GM21515 (cell line): ENCODE data around the gene SCN4B.

Source experiments
- ATAC-seq: cut with Tn5 transposase; IDR thresholded peaks from one replicate; pipeline ENCODE4 v1.9.1; 2021; ENCODE audit not compliant: unreplicated experiment

Gene SCN4B

GRCh38 chr11:118132385-118133151 lies 20.1 kb downstream of the SCN4B start:
- ATAC-seq: no peak

DNA sequence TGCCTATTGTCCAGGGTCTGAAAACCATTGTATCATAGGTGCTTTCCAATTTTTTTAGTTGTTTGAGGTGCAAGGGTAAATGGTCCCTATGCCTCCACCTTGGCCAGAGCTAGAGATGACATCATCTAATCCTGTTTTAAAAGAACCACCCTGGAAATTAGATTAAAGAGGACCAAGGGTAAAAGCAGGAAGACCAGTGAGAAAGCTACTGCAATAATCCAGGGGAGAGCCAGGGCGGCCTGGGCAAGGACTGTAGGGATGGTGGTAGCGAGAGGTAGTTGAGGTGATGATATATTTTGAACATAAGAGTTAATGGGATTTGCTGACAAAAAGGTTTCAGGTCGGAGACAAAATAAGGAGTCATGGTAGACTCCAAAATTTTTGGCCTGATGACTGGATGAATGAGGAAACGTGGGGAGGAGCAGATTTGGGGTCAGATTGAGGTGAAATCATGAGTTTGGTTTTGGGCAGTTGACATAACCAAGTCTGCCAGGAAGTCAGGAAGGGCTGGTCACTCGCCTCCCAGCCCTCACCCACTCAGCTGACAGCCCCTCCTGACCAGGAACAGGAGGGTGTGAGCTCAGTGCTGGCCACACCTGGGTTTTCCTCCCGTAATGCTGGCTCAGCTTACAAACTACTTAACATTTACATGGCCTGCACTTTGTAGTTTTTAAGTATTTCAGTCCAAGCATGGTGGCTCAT lies 23.0 kb downstream of the SCN4B start:
- no peak for ATAC-seq

GRCh38 chr11:118128721-118129470 lies 23.7 kb downstream of the SCN4B start:
- ATAC-seq: no peak

GRCh38 chr11:118128310-118128709 lies 24.3 kb downstream of the SCN4B start:
- ATAC-seq: no peak

GRCh38 chr11:118126082-118126838 lies 26.4 kb downstream of the SCN4B start:
- no peak for ATAC-seq

GRCh38 chr11:118124929-118125535 lies 27.6 kb downstream of the SCN4B start:
- ATAC-seq: no peak

- no peak for ATAC-seq
Observed at GRCh38 chr11:118120793-118121192, 31.8 kb downstream of the SCN4B start.

DNA sequence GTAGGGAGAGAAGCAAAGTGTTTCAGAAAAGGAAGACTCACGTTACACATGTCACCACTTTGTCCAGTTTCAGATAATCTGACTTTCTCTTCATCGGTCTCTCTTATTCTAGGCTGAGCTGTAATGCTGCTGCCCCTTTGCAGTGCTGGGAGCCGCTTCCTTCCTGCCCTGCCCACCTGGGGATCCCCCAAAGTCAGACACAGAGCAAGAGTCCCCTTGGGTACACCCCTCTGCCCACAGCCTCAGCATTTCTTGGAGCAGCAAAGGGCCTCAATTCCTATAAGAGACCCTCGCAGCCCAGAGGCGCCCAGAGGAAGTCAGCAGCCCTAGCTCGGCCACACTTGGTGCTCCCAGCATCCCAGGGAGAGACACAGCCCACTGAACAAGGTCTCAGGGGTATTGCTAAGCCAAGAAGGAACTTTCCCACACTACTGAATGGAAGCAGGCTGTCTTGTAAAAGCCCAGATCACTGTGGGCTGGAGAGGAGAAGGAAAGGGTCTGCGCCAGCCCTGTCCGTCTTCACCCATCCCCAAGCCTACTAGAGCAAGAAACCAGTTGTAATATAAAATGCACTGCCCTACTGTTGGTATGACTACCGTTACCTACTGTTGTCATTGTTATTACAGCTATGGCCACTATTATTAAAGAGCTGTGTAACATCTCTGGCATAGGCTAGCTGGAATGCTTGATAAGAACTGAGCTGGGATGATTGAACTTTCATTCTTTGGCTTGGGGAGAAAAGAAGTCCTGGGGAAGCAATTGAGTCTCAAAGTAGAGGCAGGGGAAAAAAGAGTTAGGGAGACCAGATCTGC lies 34.6 kb downstream of the SCN4B start:
- ATAC-seq: no peak

GRCh38 chr11:118115048-118115447 lies 37.6 kb downstream of the SCN4B start:
- no peak for ATAC-seq

DNA sequence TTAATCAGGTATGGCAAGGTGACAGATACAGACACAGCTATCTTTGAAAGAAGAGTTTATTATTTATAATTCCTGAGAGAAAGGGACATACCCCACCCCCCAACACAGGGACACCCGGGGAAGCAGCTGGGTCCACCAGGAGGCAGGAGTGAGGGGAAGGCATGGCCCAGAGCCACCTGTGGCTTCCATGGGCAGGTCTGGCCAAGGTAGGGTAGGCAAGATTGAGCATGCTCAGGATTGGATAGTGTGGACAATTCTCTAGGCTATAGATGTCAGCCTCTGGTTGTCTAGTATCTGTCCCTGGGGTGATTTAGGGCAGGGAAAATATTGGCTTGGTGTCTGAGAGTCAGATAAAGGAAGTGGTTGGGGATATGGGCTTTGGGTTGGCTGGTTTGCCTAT lies 38.4 kb downstream of the SCN4B start:
- ATAC-seq: no peak

GRCh38 chr11:118112711-118113430 lies 39.8 kb downstream of the SCN4B start:
- no peak for ATAC-seq

GRCh38 chr11:118111744-118112035 lies 40.9 kb downstream of the SCN4B start:
- no peak for ATAC-seq

GRCh38 chr11:118111019-118111743 lies 41.4 kb downstream of the SCN4B start:
- ATAC-seq: no peak

GRCh38 chr11:118109231-118109630 lies 43.4 kb downstream of the SCN4B start:
- no peak for ATAC-seq

DNA sequence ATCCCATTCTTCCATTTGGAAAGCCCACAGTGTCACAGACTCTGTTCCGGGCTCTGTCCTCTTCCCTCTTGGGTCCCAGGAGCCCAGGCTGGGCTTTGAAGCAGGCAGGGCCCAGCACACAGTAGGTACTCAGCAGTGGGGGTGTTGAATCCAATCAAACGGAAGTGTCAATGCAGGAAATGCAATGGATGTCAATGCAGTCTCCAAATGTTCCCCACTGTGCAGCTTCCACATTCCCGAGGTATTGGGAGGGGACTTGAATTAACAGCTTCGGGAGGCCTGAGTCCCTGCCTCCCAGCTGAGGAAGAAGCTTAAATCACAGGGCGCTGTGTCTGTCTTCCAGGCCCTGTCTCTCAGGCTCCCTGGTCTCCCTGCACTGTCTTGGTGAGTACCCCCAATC lies 44.1 kb downstream of the SCN4B start:
- ATAC-seq: no peak

GRCh38 chr11:118106789-118107335 lies 45.8 kb downstream of the SCN4B start:
- ATAC-seq: no peak

GRCh38 chr11:118105657-118106305 lies 46.8 kb downstream of the SCN4B start:
- ATAC-seq: no peak

- no peak for ATAC-seq
Observed at GRCh38 chr11:118104491-118104890, 48.1 kb downstream of the SCN4B start.
